Activated CD4-positive, alpha-beta T cell treated with anti-CD3 and anti-CD28 coated beads, Interleukin-2, amount 50 U/mL, for 48 hours (primary cell): ENCODE results near the gene PTPRF.

Source experiments
- DNase-seq, 2 experiments: peaks; one replicate each; pipeline ENCODE4 v3.0.0-alpha.2; 2020

The PTPRF gene

GRCh38 chr1:43556782-43557181 lies 26.1 kb downstream of the PTPRF start:
- DNase-seq, result no peak

GRCh38 chr1:43557744-43558245 lies 27.1 kb downstream of the PTPRF start:
- DNase-seq, result no peak

- DNase-seq, result no peak
These were observed 27.7 kb downstream of the PTPRF start for GRCh38 chr1:43558346-43558841.

- DNase-seq, result no peak
These were observed 29.0 kb downstream of the PTPRF start for GRCh38 chr1:43559714-43560113.

GRCh38 chr1:43560286-43560685 lies 29.6 kb downstream of the PTPRF start:
- DNase-seq, result no peak

GRCh38 chr1:43563876-43564539 lies 33.3 kb downstream of the PTPRF start:
- DNase-seq, result no peak

- no peak for DNase-seq
These were observed 34.1 kb downstream of the PTPRF start for GRCh38 chr1:43564551-43565348.

GRCh38 chr1:43565600-43566360 lies 35.1 kb downstream of the PTPRF start:
- DNase-seq, result peak; percentile 63 to 72

GRCh38 chr1:43566382-43567044 lies 35.8 kb downstream of the PTPRF start:
- no peak for DNase-seq

- no peak for DNase-seq
These were observed 38.5 kb downstream of the PTPRF start for GRCh38 chr1:43569175-43569574.

- no peak for DNase-seq
These were observed 39.6 kb downstream of the PTPRF start for GRCh38 chr1:43570277-43570676.

- no peak for DNase-seq
These were observed 40.0 kb downstream of the PTPRF start for GRCh38 chr1:43570715-43571114.

- DNase-seq, result no peak
These were observed 41.4 kb downstream of the PTPRF start for GRCh38 chr1:43572084-43572483.

- DNase-seq, result no peak
These were observed 41.9 kb downstream of the PTPRF start for GRCh38 chr1:43572538-43572937.

- no peak for DNase-seq
These were observed 42.5 kb downstream of the PTPRF start for GRCh38 chr1:43573066-43573800.

- DNase-seq, result no peak
These were observed 45.8 kb downstream of the PTPRF start for GRCh38 chr1:43576521-43576920.

GRCh38 chr1:43577655-43578542 lies 47.2 kb downstream of the PTPRF start:
- DNase-seq, result no peak

- no peak for DNase-seq
These were observed 49.4 kb downstream of the PTPRF start for GRCh38 chr1:43580039-43580438.

GRCh38 chr1:43582162-43582566 lies 51.5 kb downstream of the PTPRF start:
- peak; percentile 19 to 37 for DNase-seq

GRCh38 chr1:43583058-43583457 lies 52.4 kb downstream of the PTPRF start:
- no peak for DNase-seq

GRCh38 chr1:43584204-43584603 lies 53.5 kb downstream of the PTPRF start:
- DNase-seq, result no peak
